Peyer's patch (tissue), 4 donors: ENCODE data around the gene ZNF394. TPM values are rescaled to one million over a fixed set of nuclear protein-coding genes. Genes with fewer than 3 reads are reported as not detected.
A peak's percentile ranks its signal among the peaks of the same experiment; 100 is the strongest.

Experiments
- DNase-seq, 3 donors: peaks; one replicate each; pipeline ENCODE4 v3.0.0-alpha.2; 2017 to 2019
- H3K27ac ChIP-seq, 4 donors: fragments of 200-600 bp; sonication (generic); one replicate each; pipeline ENCODE4 v1.5.1; 2016 to 2019
- H3K27me3 ChIP-seq, 2 donors: fragments of 200-600 bp; sonication (generic); one replicate each; pipeline ENCODE4 v1.5.1; 2019
- H3K36me3 ChIP-seq, 3 donors: fragments of 200-600 bp; sonication (generic); one replicate each; pipeline ENCODE4 v1.5.1; 2016 to 2019
- H3K4me1 ChIP-seq, 4 donors: fragments of 200-600 bp; sonication (generic); one replicate each; pipeline ENCODE4 v1.5.1; 2016 to 2019
- H3K4me3 ChIP-seq, 4 donors: fragments of 200-600 bp; sonication (generic); 1 replicate in 3 of 4; 2 replicates in 1 of 4; pipeline ENCODE4 v1.5.1; 2016 to 2019; ENCODE audit warnings: mild to moderate bottlenecking in 1 of 4
- H3K9me3 ChIP-seq, 4 donors: fragments of 200-600 bp; sonication (generic); one replicate each; pipeline ENCODE4 v1.5.1; 2016 to 2019; ENCODE audit warnings: mild to moderate bottlenecking in 1 of 4
- POLR2A ChIP-seq, 2 donors: fragments of 450-650 bp; IDR thresholded peaks; one replicate each; pipeline ENCODE4 v1.5.1; 2017; ENCODE audit warnings: antibody characterized with exemption in 2 of 2, mild to moderate bottlenecking in 2 of 2, moderate library complexity in 2 of 2
- total RNA-seq, 4 donors: library from RNA; depleted of rRNA; stranded (reverse); fragments of >200 nt; gene quantifications; one replicate each; pipeline ENCODE4 v1.1.0, GENCODE V29; 2016
- TF ChIP-seq, protein P1 (sequence below), 6 experiments: fragments of 450-650 bp in 4 of 6; fragments of 200-600 bp in 2 of 6; sonication (generic) in 1 of 6; IDR thresholded peaks; one replicate each; pipeline ENCODE4 v1.5.1; 2017 to 2019; ENCODE audit warnings: antibody characterized with exemption in 6 of 6, mild to moderate bottlenecking in 3 of 6, moderate library complexity in 1 of 6

The ZNF394 gene
- total RNA-seq, 4 donors from 2014 or later, result 37.3 to 71.8 (median 58.0) TPM

DNA sequence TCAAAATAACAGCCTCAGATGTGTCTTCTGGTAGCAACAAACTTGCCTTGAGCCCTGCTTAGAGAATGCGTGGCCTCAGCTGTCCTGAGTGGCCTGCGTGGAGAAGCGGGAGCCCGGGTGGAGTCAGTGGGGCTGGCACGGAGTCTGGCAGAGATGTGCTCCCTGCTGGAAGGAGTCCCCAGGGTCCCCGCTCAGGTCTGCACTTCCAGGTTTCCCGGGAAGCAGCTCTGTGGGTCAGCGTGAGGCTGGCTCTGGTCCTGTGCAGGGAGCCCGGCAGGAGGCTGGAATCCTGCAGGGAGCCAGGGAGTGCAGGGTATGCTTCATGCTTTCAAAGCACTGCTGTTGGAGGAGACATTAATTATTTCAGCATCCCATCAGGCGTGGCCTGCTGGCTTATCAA lies 51.2 kb downstream of the ZNF394 start:
- Histone ChIP-seq H3K36me3 (peaks cover 0 to 87% (median 0%) of the 10 kb centered on the region in 3 donors), H3K4me3 (no peak overlapping the region), H3K9me3 (no peaks in the 10 kb centered on the region), H3K4me1 (no peaks in the 10 kb centered on the region), H3K27ac (no peak overlapping the region), H3K27me3 (no peaks in the 10 kb centered on the region)
- TF ChIP-seq POLR2A (IDR thresholded peaks at IDR 0.05), result no peak
- TF ChIP-seq, protein P1, sequence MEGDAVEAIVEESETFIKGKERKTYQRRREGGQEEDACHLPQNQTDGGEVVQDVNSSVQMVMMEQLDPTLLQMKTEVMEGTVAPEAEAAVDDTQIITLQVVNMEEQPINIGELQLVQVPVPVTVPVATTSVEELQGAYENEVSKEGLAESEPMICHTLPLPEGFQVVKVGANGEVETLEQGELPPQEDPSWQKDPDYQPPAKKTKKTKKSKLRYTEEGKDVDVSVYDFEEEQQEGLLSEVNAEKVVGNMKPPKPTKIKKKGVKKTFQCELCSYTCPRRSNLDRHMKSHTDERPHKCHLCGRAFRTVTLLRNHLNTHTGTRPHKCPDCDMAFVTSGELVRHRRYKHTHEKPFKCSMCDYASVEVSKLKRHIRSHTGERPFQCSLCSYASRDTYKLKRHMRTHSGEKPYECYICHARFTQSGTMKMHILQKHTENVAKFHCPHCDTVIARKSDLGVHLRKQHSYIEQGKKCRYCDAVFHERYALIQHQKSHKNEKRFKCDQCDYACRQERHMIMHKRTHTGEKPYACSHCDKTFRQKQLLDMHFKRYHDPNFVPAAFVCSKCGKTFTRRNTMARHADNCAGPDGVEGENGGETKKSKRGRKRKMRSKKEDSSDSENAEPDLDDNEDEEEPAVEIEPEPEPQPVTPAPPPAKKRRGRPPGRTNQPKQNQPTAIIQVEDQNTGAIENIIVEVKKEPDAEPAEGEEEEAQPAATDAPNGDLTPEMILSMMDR (IDR thresholded peaks at IDR 0.05), result no peak
- DNase-seq, result no peak

DNA sequence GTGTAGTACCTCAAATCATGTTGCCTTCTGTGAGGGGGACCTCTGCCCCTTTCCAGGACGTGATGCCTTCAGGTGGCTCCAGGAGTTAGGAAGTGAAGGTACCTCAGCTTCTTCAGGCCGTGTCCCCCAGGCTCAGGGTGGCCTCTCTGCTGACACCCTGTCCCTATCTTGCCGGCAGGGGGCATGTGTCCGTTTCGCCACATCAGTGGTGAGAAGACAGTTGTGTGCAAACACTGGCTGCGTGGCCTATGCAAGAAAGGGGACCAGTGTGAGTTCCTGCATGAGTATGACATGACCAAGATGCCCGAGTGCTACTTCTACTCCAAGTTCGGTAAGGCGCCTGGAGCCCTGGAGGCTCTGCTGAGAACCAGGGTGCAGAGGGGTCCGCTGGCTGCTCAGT lies 52.1 kb downstream of the ZNF394 start:
- no peaks in the 10 kb centered on the region for H3K27me3 ChIP-seq
- TF ChIP-seq, protein P1 (IDR thresholded peaks at IDR 0.05), result peak in 1 of 6 experiments; percentile 18
- no peak for TF ChIP-seq POLR2A (IDR thresholded peaks at IDR 0.05)
- no peaks in the 10 kb centered on the region for H3K9me3 ChIP-seq
- peaks cover 0 to 79% (median 0%) of the 10 kb centered on the region in 3 donors for H3K36me3 ChIP-seq
- H3K4me3 ChIP-seq, result no peak overlapping the region
- no peak for DNase-seq
- H3K4me1 ChIP-seq, result no peaks in the 10 kb centered on the region
- no peak overlapping the region for H3K27ac ChIP-seq

DNA sequence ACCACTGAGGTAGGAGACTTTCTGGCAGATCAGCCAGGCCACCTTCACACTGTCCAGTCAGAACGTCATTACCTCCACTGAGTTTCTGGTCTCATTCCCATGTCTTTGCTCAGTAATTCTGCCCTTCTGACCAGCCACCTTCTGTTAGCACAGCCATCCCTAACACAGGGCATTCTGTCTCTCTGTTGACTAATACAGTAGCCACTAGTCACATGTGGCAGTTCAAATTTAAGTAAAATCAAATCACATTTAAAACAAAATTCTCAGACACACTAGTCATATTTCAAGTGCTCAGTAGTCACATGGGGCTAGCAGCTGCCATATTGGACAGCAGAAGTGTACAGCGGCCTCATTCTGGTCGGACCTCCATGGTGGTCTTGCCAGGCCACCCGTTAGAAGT lies 54.0 kb downstream of the ZNF394 start:
- TF ChIP-seq, protein P1 (IDR thresholded peaks at IDR 0.05), result no peak
- no peak for TF ChIP-seq POLR2A (IDR thresholded peaks at IDR 0.05)
- DNase-seq, result no peak
- H3K36me3 ChIP-seq, result peaks cover 0 to 61% (median 0%) of the 10 kb centered on the region in 3 donors

More for the DNA sequence above, 54.0 kb downstream of the ZNF394 start:
- Histone ChIP-seq H3K27ac (no peak overlapping the region), H3K4me3 (no peak overlapping the region), H3K27me3 (no peaks in the 10 kb centered on the region), H3K9me3 (no peaks in the 10 kb centered on the region), H3K4me1 (no peaks in the 10 kb centered on the region)

Other genes with a start within 250 kb of the ZNF394 start
- gene MYH16, start 227.4 kb downstream of the ZNF394 start, total RNA-seq, result not detected
- 100 to 1,000 TPM; 195 to 278 (median 225) TPM for gene ARPC1A, start 174.4 kb downstream of the ZNF394 start, total RNA-seq
- 100 to 1,000 TPM; 228 to 386 (median 343) TPM for gene ARPC1B, start 125.6 kb downstream of the ZNF394 start, total RNA-seq
- 10 to 100 TPM; 32.4 to 52.0 (median 40.6) TPM for gene PDAP1, start 91.7 kb downstream of the ZNF394 start, total RNA-seq
- 10 to 100 TPM; 44.7 to 82.0 (median 58.4) TPM for gene BUD31, start 91.3 kb downstream of the ZNF394 start, total RNA-seq
- gene PTCD1, start 61.5 kb downstream of the ZNF394 start, total RNA-seq, result 1 to 10 TPM; 8.3 to 9.1 (median 8.6) TPM
- gene CPSF4, start 61.3 kb downstream of the ZNF394 start, total RNA-seq, result 10 to 100 TPM; 21.4 to 42.2 (median 35.5) TPM
- gene ATP5MF, start 34.1 kb downstream of the ZNF394 start, total RNA-seq, result 100 to 1,000 TPM; 352 to 597 (median 546) TPM
- 10 to 100 TPM; 23.8 to 44.8 (median 36.8) TPM for gene ZNF789, start 27.4 kb downstream of the ZNF394 start, total RNA-seq
- gene ZKSCAN5, start 4.4 kb upstream of the ZNF394 start, total RNA-seq, result 10 to 100 TPM in 2 of 4 donors, 1 to 10 TPM in 2; 7.2 to 20.6 (median 11.7) TPM
- 1 to 10 TPM; 2.2 to 4.2 (median 2.6) TPM for gene FAM200A, start 51.8 kb upstream of the ZNF394 start, total RNA-seq
- 100 to 1,000 TPM; 111 to 169 (median 139) TPM for gene ZNF655, start 58.4 kb upstream of the ZNF394 start, total RNA-seq
- not detected for gene TMEM225B, start 98.0 kb upstream of the ZNF394 start, total RNA-seq
- 10 to 100 TPM; 20.0 to 36.4 (median 31.9) TPM for gene ZSCAN25, start 116.7 kb upstream of the ZNF394 start, total RNA-seq
- gene CYP3A5, start 179.7 kb upstream of the ZNF394 start, total RNA-seq, result 1,000 to 10,000 TPM in 2 of 4 donors, 100 to 1,000 TPM in 2; 135 to 1,701 (median 1,072) TPM
- 1 to 10 TPM in 1 of 4 donors, under 1 TPM in 1, not detected in 2; 0.76 to 5.3 TPM for gene CYP3A7, start 234.9 kb upstream of the ZNF394 start, total RNA-seq